Inflammatory macrophage treated with lipopolysaccharide for 1 hour (primary cell): Measurements from ENCODE around the gene FAM200A.
"Not testable (repeated sequence)": the region's sequence is repeated elsewhere in the genome, so short reads cannot be mapped to it uniquely, and the experiment has no call there.

Source experiments
- DNase-seq, 2 donors: peaks; one replicate each; pipeline ENCODE4 v3.0.0-alpha.2; 2020 to 2022

The FAM200A gene

GRCh38 chr7:99551767-99552463, at the start of gene FAM200A:
Gene FAM200A (minus strand): TSS chr7:99552114. CDS start chr7:99548407, 3,707 bp downstream.
- peak; percentile 85 to 93 for DNase-seq

GRCh38 chr7:99599836-99600235, 47.9 kb upstream of the FAM200A start:
- DNase-seq: no peak

- no peak for DNase-seq
Measured at GRCh38 chr7:99597762-99598501, 46.0 kb upstream of the FAM200A start, which contains the start of gene TMEM225B. Gene TMEM225B (plus strand): TSS chr7:99598267. CDS start chr7:99604389, 6,122 bp downstream.

GRCh38 chr7:99596408-99596955, 44.6 kb upstream of the FAM200A start:
- DNase-seq: no peak

GRCh38 chr7:99594948-99595745, 43.2 kb upstream of the FAM200A start:
- peak; percentile 40 to 53 for DNase-seq

DNA sequence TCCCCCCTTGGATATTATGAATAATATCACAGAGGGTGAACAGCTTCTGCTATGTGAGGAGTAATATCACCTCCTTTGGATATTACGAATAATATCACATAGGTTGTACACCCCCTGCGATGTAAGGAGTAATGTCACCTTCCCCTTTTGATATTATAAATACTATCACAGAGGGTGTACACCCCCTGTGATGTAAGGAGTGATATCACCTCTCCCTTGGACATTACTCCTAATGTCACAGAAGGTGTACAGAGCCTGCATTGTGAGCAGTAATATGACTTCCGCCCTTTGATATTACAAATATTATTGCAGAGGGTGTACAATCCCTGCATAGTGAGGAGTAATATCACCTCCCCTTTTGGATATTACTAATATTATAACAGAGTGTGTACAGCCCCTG, 37.0 kb upstream of the FAM200A start:
- no peak for DNase-seq

GRCh38 chr7:99580778-99581332, 28.9 kb upstream of the FAM200A start:
- DNase-seq: not testable (repeated sequence)

- no peak for DNase-seq
Measured at GRCh38 chr7:99579956-99580777, 28.3 kb upstream of the FAM200A start.

DNA sequence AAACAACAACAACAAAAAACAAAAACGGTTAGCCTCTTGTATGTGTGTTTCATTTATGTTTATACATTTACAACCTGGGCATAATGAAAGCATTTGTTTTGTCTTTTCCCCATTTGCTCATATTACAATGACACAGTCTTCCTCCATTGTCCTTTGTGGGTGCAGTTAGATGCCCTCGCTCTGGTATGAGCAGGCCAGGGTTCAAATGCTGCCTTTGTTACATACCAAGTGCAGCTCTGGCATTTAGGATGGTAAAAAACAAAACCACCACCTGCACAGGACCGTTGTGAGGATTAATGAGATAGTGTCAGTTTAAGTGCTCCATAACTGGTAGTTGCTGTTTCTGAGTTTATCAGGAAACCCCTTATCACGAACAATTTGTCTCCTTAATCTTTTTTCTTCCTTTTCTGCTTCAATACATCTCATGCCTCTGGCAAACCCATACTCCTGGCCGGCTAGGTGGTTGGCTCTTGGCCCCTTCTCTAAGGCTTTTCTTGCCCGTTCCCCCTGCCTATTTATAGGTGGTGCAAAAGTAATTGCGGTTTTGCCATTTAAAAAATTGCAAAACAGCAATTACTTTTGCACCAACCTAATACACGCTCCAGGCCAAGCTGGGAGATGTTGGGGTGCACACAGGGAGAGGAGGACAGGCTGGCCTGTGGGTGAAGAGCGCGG, 27.5 kb upstream of the FAM200A start:
- no peak for DNase-seq

GRCh38 chr7:99576251-99576650, 24.3 kb upstream of the FAM200A start:
- DNase-seq: no peak

- DNase-seq: no peak
Measured at GRCh38 chr7:99573257-99573656, 21.3 kb upstream of the FAM200A start.

- DNase-seq: no peak
Measured at GRCh38 chr7:99571768-99572167, 19.9 kb upstream of the FAM200A start.

DNA sequence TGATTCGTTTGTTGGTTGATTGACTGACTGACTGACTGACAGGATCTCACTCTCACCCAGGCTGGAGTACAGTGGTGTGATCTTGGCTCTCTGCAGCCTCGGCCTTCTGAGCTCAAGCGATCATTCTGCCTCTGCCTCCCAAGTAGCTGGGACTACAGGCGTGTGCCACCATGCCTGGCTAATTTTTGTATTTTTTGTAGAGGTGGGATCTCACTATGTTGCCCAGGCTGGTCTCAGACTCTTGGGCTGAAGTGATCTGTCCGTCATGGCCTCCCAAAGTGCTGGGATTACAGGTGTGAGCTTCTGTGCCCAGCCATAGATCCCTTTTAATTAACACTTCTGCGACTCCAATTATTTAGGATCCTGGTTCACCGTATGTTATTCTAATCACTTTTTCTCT, 16.9 kb upstream of the FAM200A start:
- DNase-seq: not testable (repeated sequence)

DNA sequence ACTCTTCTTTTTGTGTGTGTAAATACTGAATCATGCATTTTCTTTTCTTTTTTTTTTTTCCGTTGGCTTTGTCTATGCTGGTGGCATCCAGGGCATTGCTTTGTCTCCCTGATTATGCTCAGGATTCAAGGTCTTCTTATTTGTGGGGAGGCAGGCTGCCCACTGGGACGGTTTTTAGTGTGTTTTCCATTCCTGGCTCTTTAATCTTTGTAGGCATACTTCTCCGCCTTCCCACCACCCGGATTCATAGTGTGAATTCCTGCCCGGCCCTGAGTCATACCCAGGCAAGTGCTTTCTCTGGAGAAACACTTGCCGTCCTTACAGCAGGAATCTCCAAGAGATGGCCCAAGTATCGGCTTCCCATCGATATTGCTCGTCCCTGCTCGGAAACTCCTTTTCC, 11.7 kb upstream of the FAM200A start:
- no peak for DNase-seq

DNA sequence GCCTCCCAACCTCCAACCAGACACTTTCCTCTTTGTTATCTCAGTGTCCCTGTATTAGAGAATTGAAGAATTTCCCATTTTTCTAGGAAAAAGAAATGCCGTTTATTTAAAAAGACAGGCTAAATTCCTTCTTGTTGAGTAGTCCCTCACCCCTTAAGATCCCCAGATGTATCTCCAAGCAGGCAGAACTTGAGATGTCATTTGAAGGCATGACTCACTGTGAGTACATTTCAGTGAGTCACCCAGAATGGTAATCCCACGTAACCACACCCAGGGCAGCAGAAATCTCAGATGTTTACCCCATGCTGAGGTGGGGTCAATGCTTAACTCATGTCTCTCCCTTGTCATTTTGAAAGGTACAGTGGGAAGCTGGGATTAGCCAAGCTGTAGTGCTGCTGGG, 10.9 kb upstream of the FAM200A start:
- peak; percentile 80 to 93 for DNase-seq

- no peak for DNase-seq
Measured at GRCh38 chr7:99562114-99562784, 10.3 kb upstream of the FAM200A start.

GRCh38 chr7:99561737-99562051, 9.8 kb upstream of the FAM200A start:
- no peak for DNase-seq

GRCh38 chr7:99560834-99561736, 9.2 kb upstream of the FAM200A start:
- DNase-seq: peak in 1 of 2 donors; percentile 18

DNA sequence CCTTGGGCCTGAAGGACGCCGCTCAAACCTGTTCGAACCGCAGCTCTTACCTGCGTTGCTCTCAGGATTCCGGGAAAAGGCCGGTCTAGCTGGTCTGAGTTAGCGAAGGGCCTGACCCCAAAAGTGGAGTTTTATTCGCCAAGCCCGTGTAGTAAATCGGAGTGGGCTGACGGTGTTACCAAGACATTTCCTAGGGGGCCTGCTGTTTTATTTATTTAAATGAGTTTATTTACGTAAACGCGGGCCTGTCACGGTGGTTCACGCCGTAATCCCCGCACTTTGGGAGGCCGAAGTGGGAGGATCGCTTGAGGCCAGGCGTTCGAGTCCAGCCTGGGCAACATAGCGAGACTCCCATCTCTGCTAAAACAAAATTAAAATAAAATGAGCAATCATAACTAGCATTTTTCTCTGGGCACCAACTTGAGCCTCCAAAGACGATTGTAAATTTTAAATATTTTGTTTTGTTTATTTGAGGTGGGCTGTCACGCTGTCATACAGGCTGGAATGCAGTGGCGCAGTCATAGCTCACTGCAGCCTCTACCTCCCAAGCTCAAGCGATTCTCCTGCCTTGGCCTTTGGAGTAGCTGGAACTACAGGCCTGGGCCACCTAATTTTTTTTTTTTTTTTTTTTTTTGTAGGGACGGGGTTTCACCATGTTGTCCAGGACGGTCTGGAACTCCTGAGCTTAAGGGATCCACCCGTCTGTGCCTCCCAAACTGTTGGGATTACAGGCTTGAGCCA, 7.4 kb upstream of the FAM200A start:
- peak in 1 of 2 donors; percentile 27 for DNase-seq
